ENCODE measurements around the gene DPP8. TPM values are rescaled to one million over a fixed set of nuclear protein-coding genes. Genes with fewer than 3 reads are reported as not detected.
A peak's percentile ranks its signal among the peaks of the same experiment; 100 is the strongest.

The DPP8 gene
- polyA plus RNA-seq, 2 of the 4 experiments (the other 2 are of a cell fraction) = 24.4 to 41.8 TPM

DNA sequence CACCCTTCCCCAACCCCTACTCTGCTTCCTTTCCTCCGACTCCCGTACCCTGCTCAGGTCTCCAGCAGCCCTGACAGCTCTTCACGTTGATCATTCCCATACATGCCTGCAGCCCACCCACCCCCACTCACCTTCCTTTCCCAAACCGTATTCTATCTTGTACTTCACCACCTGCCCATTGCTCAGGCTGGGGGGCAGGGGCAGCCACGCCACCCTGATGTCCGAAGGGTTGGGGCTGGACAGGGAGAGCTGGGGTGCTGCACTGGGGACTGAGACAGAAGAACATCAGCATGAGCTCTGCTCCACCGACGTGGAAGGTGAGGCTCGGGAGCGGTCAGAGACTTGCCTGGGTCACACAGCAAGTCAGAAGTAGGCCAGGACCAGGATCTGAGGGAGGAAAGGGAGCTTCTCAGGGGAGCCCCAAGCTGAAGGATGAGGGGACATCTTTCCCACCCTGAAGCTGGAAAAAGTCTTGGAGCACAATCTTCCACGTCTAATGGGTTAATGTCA is 123.2 kb downstream of the DPP8 start:
- ATAC-seq (no peak), FAIRE-seq (no peak), DNase-seq (ENCODE audit: low read depth in 1 of 2, low spot score in 1 of 2) (no peak)
- WGBS (ENCODE audit: missing lambda C conversion rate) = 81% methylated on average over 11 of the region's 11 CpGs
- H3K4me3 ChIP-seq = no peak overlapping the region
- H3K9me3 ChIP-seq = no peaks in the 10 kb centered on the region
- POLR2A ChIA-PET = no interaction called here
- H3K4me1 ChIP-seq = no peaks in the 10 kb centered on the region; the same call in 2 of the 3 replicates
- TF ChIP-seq CHD2 (IDR thresholded peaks at IDR 0.05; ENCODE audit: low read length, partially characterized antibody) (no peak), MYC (IDR thresholded peaks at IDR 0.05; ENCODE audit: borderline replicate concordance, low read length) (no peak), FOXS1 (CRISPR knock-in tag; IDR thresholded peaks at IDR 0.05) (no peak), ZSCAN20 (CRISPR knock-in tag; IDR thresholded peaks at IDR 0.05) (no peak), SMC3 (IDR thresholded peaks at IDR 0.05) (no peak), JUN (IDR thresholded peaks at IDR 0.05) (no peak), KDM1A (IDR thresholded peaks at IDR 0.05; ENCODE audit: low read depth) (no peak), MAFK (IDR thresholded peaks at IDR 0.05; ENCODE audit: partially characterized antibody) (no peak), FOSB (CRISPR knock-in tag; IDR thresholded peaks at IDR 0.05) (no peak), HOXB13 (CRISPR knock-in tag; IDR thresholded peaks at IDR 0.05; ENCODE audit: low read depth) (no peak), ESRRA (IDR thresholded peaks at IDR 0.05; ENCODE audit: borderline replicate concordance, low read length) (no peak), NPAS2 (CRISPR knock-in tag; IDR thresholded peaks at IDR 0.05; ENCODE audit: borderline replicate concordance) (no peak), CEBPB (IDR thresholded peaks at IDR 0.05) (no peak), GATA3 (IDR thresholded peaks at IDR 0.05; ENCODE audit: borderline replicate concordance) (no peak), PBX3 (IDR thresholded peaks at IDR 0.05) (no peak)
- TF ChIP-seq, protein P1, sequence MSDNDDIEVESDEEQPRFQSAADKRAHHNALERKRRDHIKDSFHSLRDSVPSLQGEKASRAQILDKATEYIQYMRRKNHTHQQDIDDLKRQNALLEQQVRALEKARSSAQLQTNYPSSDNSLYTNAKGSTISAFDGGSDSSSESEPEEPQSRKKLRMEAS (IDR thresholded peaks at IDR 0.05) = no peak
- H3K4me2 ChIP-seq = no peak overlapping the region
- H3K27ac ChIP-seq = no peak overlapping the region
- CTCF ChIA-PET = interaction anchor here (1.5 to 42.0 kb wide), 5 partner anchors 2 to 78 kb away, joined by 4 to 772 read pairs (median 722); partner anchors contain the start of gene IGDCC3

DNA sequence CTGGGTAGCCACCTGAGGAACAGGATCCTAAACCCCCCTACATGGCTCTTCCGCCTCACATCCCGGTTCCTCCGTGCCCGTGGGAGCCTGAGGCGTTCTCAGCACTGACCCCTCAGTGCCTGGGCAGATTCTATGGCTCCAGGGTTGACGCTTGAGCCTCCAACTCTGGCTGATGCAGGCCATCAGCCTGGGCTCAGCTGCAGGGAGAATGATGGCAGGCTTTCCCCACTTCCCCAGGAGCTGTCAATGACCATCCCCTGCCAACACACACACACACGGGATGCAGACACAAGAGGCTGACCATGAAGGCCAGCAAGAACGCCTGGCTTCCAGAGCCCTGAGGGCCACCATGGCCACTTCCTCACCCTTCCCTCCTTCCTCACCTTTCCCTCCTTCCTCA is 123.9 kb downstream of the DPP8 start:
- no peaks in the 10 kb centered on the region for H3K9me3 ChIP-seq
- CTCF ChIA-PET = interaction anchor here (1.5 to 42.0 kb wide), 4 partner anchors 2 to 73 kb away, joined by 6 to 772 read pairs (median 747); partner anchors contain the start of gene IGDCC3
- no peaks in the 10 kb centered on the region for H3K4me1 ChIP-seq
- ATAC-seq (peak in 1 of 2 experiments; percentile 31; a peak in 3 of 6 replicates), DNase-seq (ENCODE audit: low read depth in 1 of 2, low spot score in 1 of 2) (no peak), FAIRE-seq (no peak)
- no peak overlapping the region for H3K4me3 ChIP-seq
- POLR2A ChIA-PET = no interaction called here
- 79% methylated on average over 8 of the region's 8 CpGs for WGBS (ENCODE audit: missing lambda C conversion rate)
- H3K27ac ChIP-seq = no peak overlapping the region
- no peak overlapping the region for H3K4me2 ChIP-seq
- TF ChIP-seq HOXA7 (CRISPR knock-in tag; IDR thresholded peaks at IDR 0.05) (no peak), HEYL (CRISPR knock-in tag; IDR thresholded peaks at IDR 0.05) (no peak), EHF (CRISPR knock-in tag; IDR thresholded peaks at IDR 0.05) (no peak), BCL3 (IDR thresholded peaks at IDR 0.05) (no peak), ZSCAN20 (CRISPR knock-in tag; IDR thresholded peaks at IDR 0.05) (no peak), FOXS1 (CRISPR knock-in tag; IDR thresholded peaks at IDR 0.05) (no peak), CTCF (IDR thresholded peaks at IDR 0.05) (no peak), REST (IDR thresholded peaks at IDR 0.05) (no peak)
- TF ChIP-seq, protein P2, sequence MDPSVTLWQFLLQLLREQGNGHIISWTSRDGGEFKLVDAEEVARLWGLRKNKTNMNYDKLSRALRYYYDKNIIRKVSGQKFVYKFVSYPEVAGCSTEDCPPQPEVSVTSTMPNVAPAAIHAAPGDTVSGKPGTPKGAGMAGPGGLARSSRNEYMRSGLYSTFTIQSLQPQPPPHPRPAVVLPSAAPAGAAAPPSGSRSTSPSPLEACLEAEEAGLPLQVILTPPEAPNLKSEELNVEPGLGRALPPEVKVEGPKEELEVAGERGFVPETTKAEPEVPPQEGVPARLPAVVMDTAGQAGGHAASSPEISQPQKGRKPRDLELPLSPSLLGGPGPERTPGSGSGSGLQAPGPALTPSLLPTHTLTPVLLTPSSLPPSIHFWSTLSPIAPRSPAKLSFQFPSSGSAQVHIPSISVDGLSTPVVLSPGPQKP (IDR thresholded peaks at IDR 0.05; ENCODE audit: low read depth, low read length) = no peak

All from A549 (cell line).